Dedifferentiated amniotic fluid mesenchymal stem cell (primary cell): ENCODE measurements around the gene PIAS4.

Source experiments
- DNase-seq: peaks from one replicate; pipeline ENCODE4 v3.0.0-alpha.2; 2016; ENCODE audit errors: extremely low spot score

Gene PIAS4

DNA sequence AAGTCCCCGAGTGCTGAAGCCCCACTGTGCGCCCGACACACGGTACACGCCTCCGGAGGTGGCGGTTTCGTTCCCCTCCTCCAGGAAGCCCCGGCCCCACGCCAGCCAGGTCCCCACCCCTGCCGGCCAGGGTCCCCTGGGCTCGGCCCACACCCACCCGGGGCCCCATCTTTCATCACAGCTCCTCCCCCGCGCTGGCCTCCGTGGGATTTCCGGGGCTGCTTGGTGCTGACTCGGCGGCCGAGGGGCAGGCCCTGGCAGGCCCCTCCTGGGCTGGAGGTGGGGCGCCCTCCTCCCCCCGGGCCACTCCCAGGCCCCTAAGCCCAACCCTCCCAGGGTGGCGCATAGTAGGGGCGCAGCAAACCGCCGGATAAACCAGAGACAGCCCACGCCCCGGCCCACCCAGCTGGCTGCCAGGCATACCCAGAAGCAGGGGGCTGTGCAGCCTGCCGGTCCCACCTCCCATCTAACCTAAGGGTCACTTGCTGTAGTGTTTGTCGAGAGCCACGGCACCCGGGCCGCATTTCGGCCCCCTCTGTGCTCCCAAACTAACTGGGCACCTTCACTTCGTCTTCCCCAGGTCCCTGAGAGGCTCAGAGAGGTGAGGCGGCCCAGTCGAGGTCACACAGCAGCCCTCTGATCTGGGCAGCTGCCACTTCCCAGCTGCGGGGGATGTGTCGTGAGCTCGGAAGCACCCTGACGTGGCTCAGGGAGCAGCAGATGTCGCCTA lies 52.5 kb downstream of the PIAS4 start:
- no peak for DNase-seq

- DNase-seq: no peak
These were observed 53.2 kb downstream of the PIAS4 start for GRCh38 chr19:4060621-4061177.

DNA sequence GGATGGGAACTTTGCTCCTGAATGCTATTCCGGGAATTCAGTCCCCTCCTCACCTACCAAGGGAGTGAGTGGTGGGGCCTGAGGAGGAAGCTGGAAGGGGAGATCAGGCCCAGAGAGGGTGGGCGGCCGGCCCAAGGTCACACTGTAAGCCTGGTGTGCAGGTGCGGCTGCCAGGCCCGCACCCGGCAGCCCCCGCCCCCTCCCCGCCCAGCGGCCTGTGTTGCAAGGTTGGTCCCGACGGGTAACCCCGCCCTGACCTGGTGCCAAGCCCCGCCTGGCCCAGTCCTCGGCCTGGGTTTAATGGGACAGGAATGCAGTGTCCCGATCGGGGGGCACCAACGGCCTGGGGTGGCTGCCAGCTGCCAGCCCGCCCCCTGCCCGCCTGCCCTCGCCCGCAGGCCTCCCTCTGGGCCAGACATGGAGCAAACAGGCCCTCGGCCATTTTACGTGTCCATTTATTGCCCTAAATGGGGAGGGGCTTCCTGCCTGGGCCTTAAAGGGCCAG lies 53.7 kb downstream of the PIAS4 start:
- DNase-seq: no peak

GRCh38 chr19:4061683-4062418 lies 54.3 kb downstream of the PIAS4 start:
- no peak for DNase-seq

DNA sequence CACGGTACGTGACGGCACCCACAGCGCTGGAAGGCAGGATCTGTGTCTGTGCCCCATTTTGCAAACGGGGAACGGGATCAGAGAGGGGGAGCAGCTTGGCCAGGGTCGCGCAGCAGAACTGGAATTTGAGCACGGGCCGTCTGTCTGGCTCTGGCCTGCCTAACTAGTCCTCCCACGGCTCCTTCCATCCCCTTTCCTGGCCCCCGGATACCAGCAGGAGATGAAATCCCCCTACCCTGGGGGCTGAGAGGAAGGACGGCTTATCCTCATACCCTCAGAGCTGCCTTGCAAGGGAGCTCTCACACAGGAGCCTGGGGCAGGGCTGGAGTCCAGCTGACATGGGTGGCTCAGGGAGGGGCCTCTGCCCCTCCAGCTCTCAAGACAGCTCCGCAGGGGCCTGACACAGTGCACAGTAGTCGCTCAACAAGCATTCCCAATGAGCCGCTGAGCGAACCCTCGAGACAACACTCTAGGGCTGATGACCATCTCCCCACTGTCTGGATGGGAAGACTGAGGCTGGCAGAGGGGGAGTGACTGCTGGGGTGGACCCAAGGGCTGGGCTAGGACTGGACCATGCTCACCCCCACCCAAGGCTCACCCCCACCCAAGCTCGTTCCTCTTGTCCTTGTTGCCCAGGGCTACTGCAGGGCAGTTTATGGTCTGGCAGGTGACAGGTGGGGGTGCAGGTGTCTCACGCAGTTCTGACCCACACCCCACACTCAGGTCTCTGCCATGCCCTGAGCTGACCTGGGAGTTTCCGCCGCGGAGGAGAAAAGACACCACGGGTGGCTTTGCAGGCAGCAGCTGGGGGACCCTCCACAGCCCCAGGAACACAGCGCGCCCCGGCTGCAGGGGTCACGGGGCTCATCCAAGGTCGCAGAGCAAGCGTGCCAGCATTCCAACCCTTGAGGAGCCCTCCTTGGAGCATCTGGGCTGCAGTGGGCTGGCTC lies 55.2 kb downstream of the PIAS4 start:
- DNase-seq: no peak

DNA sequence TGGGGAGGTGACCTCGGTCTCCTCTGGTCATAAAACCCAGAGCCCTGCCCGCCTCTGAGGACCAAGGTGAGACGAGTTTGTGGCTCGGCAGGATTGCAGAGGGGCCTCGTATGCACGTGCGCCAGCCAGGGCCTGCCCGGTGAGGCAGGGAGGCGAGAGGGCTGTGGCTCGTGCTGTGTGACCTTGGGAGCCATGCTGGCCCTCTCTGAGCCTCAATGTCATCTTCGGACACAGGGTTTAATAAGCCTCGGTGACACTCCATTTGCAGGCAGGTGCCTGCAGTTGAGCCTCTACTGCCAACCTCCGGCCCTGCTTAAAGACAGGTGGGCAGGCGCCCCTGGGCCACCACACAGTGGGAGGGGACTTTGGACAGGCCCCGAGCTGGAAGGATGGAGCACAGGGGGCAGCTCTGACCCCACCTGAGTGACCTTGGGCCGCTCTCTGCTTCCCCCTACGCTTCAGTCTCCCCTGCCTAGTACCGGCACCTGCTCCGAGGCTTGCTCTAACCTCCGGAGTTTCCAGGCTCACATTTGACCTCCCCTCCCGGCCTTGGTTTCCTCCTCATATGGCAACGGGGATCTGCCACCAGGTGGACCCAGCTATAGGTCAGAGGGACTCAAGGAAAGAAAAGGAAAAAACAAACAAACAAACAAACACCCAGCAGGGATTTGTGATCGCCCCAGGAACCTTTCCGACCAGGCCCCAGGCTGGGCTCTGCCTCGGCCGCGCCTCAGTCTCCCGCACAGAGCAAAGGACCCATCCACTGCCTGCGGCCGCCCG lies 56.0 kb downstream of the PIAS4 start:
- no peak for DNase-seq

GRCh38 chr19:4064149-4064495 lies 56.6 kb downstream of the PIAS4 start:
- no peak for DNase-seq

GRCh38 chr19:4064496-4065260 lies 57.1 kb downstream of the PIAS4 start:
- DNase-seq: no peak

DNA sequence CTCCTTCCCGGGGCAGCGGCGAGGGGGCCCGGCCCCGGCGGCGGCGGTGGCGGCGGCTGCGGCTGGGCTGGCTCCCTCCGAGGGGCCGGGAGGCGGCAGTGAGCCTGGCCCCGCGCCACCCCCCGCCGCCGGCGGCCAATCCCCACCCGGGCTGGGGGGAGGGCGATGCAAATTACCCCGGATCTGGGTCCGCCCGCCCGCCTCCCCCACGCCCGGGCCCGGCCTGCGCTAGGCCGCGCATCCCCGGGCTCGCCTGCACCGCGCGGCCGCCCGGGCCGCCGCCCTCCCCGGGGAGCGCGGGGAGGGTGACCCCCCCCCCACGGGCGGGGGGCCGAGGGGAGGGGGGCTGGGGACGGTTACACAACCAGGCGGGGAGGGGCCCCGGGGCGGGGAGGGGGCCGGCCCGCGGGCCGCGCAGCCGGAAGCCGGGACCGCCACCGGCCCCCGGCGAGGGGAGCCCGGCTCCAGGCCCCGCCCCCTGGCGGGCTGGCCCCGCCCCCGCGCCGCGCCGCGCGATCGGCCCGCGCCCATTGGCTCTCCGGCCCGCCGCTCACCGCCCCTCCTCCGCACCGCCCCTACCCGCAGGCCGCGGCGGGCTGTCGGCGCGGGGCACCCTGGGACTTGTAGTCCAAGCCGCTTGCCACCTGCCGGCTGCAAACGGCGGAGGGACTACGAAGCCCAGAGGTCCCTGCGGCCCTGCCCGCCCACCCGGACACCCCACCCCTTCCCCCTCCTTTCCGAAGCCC lies 58.1 kb downstream of the PIAS4 start:
- peak; percentile 94 for DNase-seq

DNA sequence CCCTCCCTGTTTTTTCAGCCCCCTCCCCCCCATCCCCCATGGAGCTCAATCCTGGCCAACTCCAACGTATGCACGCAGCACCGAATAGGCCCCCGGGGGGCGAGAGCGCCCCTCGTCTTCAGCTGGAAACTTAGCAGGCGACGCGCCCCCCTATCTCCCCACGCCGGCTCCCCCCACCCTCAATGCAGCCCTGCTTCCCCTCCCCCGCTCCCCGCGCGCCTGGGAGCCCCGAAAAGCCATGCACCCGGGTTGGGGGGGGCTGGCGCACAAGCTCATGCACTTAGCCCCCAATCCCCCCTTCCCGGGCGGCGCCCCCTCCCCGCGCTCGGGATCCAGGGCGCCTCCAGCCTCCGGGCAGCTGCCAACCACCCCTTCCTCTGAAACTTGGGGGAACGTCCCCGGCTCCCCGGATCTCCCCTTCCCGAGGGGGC lies 58.7 kb downstream of the PIAS4 start:
- no peak for DNase-seq

DNA sequence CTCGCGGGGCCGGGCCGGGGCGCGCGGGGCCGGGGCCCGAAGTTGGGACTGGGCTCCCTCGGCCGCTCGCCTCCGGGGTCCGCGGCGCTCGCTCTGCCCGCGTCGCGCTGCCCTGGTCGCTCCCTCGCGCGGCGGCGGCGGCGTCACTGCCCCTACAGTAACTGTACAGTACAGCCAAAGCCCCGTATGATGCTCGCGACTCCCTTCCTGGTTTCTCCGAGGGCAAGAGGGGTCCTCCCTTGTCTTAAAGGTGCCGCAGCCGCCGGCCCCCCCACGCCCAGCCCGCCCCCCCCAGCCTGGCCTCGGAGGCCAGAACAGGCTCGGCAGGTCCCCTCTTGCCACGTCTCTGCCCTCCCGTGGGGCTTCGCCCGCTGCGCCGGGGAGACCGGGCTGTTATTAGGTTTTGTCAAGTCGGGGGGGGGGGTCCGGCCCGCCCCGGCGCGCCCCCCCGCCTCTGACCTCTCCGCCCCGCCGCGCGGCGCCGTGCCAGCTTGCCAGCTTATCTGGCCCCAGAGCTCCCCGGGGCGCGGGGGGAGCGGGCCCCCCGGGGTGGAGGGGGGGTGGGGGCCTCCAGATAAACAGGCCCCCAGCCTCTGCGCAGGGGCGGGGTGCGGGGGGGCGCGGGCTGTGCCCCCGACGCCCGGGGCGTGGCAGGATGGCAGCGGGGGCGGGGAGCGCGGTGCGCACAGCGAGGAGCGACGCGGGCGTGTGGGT lies 59.3 kb downstream of the PIAS4 start, which contains the start of gene ZBTB7A:
TSS of gene ZBTB7A (minus strand) at position 218 of the 714 bp plus-strand sequence. CDS start 11,667 bp downstream, outside the sequence.
- peak; percentile 43 for DNase-seq

DNA sequence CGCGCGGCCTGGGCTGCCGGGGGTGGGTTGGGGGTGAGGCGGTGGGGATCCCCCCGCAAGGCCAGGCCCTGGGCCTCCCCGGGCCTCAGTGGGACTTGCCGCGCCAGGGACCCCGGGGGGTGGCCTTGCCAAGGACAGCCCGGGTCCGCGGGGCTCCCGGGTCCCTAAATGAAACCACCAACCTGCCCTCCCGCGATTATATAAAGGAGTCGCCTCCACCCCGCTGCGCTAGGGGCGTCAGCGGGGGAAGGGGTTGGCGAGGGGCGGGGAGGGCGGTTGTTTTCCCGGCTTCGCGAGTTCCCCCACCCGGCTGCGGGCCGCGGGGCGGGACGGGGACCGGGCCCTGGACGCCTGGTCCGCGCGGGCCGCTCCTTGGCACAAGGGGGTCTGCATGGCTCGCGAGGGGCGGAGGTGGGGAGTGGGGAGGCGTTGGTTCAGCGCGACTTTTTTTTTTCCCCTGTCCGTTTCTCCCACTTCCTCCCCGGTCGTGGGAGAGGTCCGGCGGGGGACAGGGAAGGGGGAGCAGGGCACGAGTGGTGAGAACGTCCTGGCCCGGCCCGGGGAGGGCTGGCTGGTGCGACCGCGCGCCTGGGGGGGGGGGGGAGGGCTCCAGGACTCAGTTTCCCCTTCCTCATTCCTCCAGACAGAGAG lies 60.0 kb downstream of the PIAS4 start:
- no peak for DNase-seq

GRCh38 chr19:4068047-4068966 lies 60.8 kb downstream of the PIAS4 start:
- DNase-seq: no peak

- no peak for DNase-seq
These were observed 61.9 kb downstream of the PIAS4 start for GRCh38 chr19:4069331-4069959.

- DNase-seq: no peak
These were observed 64.1 kb downstream of the PIAS4 start for GRCh38 chr19:4071610-4072009.

DNA sequence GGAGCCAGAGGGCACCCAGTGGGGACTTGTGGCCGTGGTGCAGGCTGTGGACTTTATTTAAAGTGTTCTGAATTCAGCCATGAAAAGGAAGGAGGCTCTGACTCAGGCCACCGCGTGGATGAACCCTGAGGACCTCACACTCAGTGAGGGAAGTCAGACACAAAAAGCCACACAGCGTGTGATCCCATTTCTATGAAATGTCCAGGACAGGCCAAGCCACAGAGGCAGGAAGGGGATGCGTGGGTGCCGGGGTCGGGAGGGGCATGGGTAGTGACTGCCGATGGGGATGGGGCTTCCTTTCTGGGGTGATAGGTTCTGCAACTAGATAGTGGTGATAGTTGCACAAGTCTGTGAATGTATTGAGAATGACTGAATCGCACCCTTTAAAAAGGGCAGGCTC lies 67.8 kb downstream of the PIAS4 start:
- no peak for DNase-seq

GRCh38 chr19:4077007-4077374 lies 69.5 kb downstream of the PIAS4 start:
- no peak for DNase-seq
